ENCODE results near the gene ANKLE2. TPM values are rescaled to one million over a fixed set of nuclear protein-coding genes. Genes with fewer than 3 reads are reported as not detected.

Gene ANKLE2
- total and polyA plus RNA-seq, 2 of the 13 experiments (the other 11 are each of a cell fraction or from before 2014, with no cell fraction given), result 35.3 to 37.1 TPM

DNA sequence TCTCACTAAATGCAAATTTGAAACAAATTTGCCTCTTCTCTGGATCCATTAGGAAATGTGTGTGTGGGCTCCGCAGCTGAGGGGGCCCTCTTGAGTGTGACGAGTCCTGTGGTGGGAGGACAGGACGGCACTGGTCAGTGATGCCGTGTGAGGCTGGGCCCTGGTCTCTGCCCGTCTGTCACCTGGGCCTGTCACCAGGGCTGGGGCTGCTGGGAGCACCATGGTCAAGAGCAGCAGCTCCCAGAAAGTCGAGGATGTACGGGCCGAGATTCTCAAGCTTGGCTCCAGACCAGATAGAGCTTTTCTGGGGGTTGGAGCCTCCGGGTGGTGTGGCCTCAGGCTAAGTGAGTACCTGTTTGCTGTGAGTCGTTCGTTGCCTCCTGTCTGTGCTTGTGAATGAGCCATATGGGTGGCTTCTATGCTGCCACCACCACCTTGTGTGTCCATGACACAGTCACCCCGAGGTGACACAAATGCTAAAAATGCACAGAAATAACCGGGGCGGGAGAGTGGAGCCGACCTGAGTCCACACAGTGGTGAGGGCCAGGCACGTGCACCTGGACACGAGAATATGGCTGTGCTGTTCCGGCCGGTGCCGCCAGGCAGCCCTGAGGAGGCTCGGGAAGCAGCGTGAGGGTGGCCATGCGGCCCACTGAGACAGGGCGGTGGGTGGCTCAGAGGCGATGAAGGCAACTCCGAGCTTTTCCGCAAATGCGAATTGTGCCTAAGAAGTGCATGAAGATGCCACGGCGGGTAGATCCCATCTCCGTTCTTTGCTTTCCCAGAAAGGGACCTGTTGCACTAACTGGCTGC lies 42.3 kb downstream of the ANKLE2 start:
- CTCF ChIA-PET (ENCODE audit: low intra/inter-chr PET ratio, low total read pairs), result no interaction called here
- BruUV-seq (replicated peaks), result no TSS peak

DNA sequence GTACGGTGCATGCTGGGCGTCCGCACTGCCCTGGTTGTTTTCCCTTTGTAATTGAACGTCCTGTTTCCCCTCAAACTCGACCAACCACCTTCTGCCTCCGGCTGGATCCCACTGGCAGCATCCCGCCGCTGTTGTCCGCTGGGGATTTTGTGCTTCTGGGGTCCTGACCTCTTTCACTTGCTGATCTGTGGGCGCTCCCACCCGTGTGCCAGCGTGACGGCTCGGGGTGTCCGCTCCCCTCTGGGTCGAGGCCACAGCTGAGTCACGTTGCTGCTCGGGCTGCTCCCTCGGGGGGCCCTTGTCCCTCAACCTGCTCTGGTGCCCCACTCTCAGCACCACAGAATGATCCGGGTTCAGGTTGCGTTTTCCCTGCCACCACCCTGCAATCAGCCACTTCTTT lies 43.0 kb downstream of the ANKLE2 start:
- H3K9me3 ChIP-seq (ENCODE audit: low read length), result no peaks in the 10 kb centered on the region
- H3K9ac ChIP-seq (ENCODE audit: insufficient read depth, low read depth, low read length), result no peak overlapping the region
- FAIRE-seq (no peak), ATAC-seq (no peak), DNase-seq (ENCODE audit: low spot score) (no peak)
- H3K36me3 ChIP-seq (replicated peaks in 1 of 2; ENCODE audit: control insufficient read depth in 1 of 2, insufficient read depth in 2 of 2, low read length in 2 of 2), result peaks cover 23 to 63% of the 10 kb centered on the region in 2 experiments
- TF ChIP-seq AGO2 (optimal IDR thresholded peaks at IDR 0.05; ENCODE audit: low read depth, low read length) (peak; percentile 52), RXRA (CRISPR knock-in tag; IDR thresholded peaks at IDR 0.05) (no peak), SATB2 (CRISPR knock-in tag; IDR thresholded peaks at IDR 0.05) (no peak), CHD4 (IDR thresholded peaks at IDR 0.05; ENCODE audit: borderline replicate concordance, low read length) (no peak), ZBTB38 (CRISPR knock-in tag; IDR thresholded peaks at IDR 0.05) (no peak)
- TF ChIP-seq, protein P1, sequence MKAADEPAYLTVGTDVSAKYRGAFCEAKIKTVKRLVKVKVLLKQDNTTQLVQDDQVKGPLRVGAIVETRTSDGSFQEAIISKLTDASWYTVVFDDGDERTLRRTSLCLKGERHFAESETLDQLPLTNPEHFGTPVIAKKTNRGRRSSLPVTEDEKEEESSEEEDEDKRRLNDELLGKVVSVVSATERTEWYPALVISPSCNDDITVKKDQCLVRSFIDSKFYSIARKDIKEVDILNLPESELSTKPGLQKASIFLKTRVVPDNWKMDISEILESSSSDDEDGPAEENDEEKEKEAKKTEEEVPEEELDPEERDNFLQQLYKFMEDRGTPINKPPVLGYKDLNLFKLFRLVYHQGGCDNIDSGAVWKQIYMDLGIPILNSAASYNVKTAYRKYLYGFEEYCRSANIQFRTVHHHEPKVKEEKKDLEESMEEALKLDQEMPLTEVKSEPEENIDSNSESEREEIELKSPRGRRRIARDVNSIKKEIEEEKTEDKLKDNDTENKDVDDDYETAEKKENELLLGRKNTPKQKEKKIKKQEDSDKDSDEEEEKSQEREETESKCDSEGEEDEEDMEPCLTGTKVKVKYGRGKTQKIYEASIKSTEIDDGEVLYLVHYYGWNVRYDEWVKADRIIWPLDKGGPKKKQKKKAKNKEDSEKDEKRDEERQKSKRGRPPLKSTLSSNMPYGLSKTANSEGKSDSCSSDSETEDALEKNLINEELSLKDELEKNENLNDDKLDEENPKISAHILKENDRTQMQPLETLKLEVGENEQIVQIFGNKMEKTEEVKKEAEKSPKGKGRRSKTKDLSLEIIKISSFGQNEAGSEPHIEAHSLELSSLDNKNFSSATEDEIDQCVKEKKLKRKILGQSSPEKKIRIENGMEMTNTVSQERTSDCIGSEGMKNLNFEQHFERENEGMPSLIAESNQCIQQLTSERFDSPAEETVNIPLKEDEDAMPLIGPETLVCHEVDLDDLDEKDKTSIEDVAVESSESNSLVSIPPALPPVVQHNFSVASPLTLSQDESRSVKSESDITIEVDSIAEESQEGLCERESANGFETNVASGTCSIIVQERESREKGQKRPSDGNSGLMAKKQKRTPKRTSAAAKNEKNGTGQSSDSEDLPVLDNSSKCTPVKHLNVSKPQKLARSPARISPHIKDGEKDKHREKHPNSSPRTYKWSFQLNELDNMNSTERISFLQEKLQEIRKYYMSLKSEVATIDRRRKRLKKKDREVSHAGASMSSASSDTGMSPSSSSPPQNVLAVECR (CRISPR knock-in tag; IDR thresholded peaks at IDR 0.05; ENCODE audit: borderline replicate concordance), result no peak
- BruUV-seq (replicated peaks), result no TSS peak
- H3K27me3 ChIP-seq (ENCODE audit: control insufficient read depth in 1 of 2, insufficient read depth in 2 of 2, low read length in 2 of 2), result no peaks in the 10 kb centered on the region
- 96% methylated on average over 17 of the region's 21 CpGs for WGBS (ENCODE audit: low lambda C conversion rate)
- H3K4me1 ChIP-seq (ENCODE audit: insufficient read depth, low read length), result no peaks in the 10 kb centered on the region
- ChIA-PET POLR2A (interaction anchor here (0.8 kb wide), 1 partner anchor 9 kb away, joined by 3 read pairs; no protein-coding TSS in a partner anchor), CTCF (ENCODE audit: low intra/inter-chr PET ratio, low total read pairs) (no interaction called here)
- no peak overlapping the region for H2AFZ ChIP-seq (ENCODE audit: low read length)
- H3K27ac ChIP-seq (ENCODE audit: extremely low read length, insufficient read depth, low read length), result no peak overlapping the region
- intact Hi-C loops (cut with micrococcal nuclease; ENCODE audit: unreplicated experiment) (no loop called here), in situ Hi-C loops (cut with HindIII; ENCODE audit: extremely low pct_ligation_motif_present, low pct_unique_long_range_greater_than_20kb) (no loop called here)
- no peaks in the 10 kb centered on the region for H4K20me1 ChIP-seq (ENCODE audit: insufficient read depth, low read length)
- H3K4me3 ChIP-seq (replicated peaks in 1 of 3; ENCODE audit: insufficient read depth in 1 of 3, low read depth in 2 of 3, low read length in 3 of 3), result no peak overlapping the region
- peaks cover 6% of the 10 kb centered on the region for H3K79me2 ChIP-seq (ENCODE audit: insufficient read depth, low read length)
- no peak overlapping the region for H3K4me2 ChIP-seq (ENCODE audit: low read depth, low read length)

More for the DNA sequence above, 42.3 kb downstream of the ANKLE2 start:
- POLR2A ChIA-PET, result no interaction called here
- no peaks in the 10 kb centered on the region for H3K9me3 ChIP-seq (ENCODE audit: low read length)
- no peak overlapping the region for H3K27ac ChIP-seq (ENCODE audit: extremely low read length, insufficient read depth, low read length)
- H3K36me3 ChIP-seq (replicated peaks in 1 of 2; ENCODE audit: control insufficient read depth in 1 of 2, insufficient read depth in 2 of 2, low read length in 2 of 2), result peaks cover 24 to 66% of the 10 kb centered on the region in 2 experiments
- H3K79me2 ChIP-seq (ENCODE audit: insufficient read depth, low read length), result peaks cover 3% of the 10 kb centered on the region
- in situ Hi-C loops (cut with HindIII; ENCODE audit: extremely low pct_ligation_motif_present, low pct_unique_long_range_greater_than_20kb) (no loop called here), intact Hi-C loops (cut with micrococcal nuclease; ENCODE audit: unreplicated experiment) (no loop called here)
- FAIRE-seq, result no peak
- no peaks in the 10 kb centered on the region for H3K27me3 ChIP-seq (ENCODE audit: control insufficient read depth in 1 of 2, insufficient read depth in 2 of 2, low read length in 2 of 2)
- peak in 1 of 2 experiments; percentile 28; a peak in 1 of 4 replicates for TF ChIP-seq POLR2A (IDR thresholded peaks at IDR 0.05; ENCODE audit: insufficient read depth in 1 of 2, low read depth in 2 of 2, low read length in 2 of 2)
- TF ChIP-seq POLR2AphosphoS5 (IDR thresholded peaks at IDR 0.05; ENCODE audit: low read depth, low read length), result 0 out of 2 replicates have a peak, but pooled peaks have one; percentile 24
- TF ChIP-seq AGO2 (optimal IDR thresholded peaks at IDR 0.05; ENCODE audit: low read depth, low read length), result peak; percentile 78
- no peak for TF ChIP-seq ARID2 (CRISPR knock-in tag; IDR thresholded peaks at IDR 0.05; ENCODE audit: borderline replicate concordance)
- peak; percentile 28; the same call in 1 of the 2 replicates for TF ChIP-seq RBFOX2 (IDR thresholded peaks at IDR 0.05; ENCODE audit: low read depth, low read length)
- no peak for DNase-seq (ENCODE audit: low spot score)
- WGBS (ENCODE audit: low lambda C conversion rate), result 94% methylated on average over 26 of the region's 31 CpGs
- no peaks in the 10 kb centered on the region for H3K4me1 ChIP-seq (ENCODE audit: insufficient read depth, low read length)
- ATAC-seq, result peak; percentile 6; the same call in 2 of the 3 replicates
- H3K9ac ChIP-seq (ENCODE audit: insufficient read depth, low read depth, low read length), result no peak overlapping the region
- no peak overlapping the region for H3K4me2 ChIP-seq (ENCODE audit: low read depth, low read length)
- H3K4me3 ChIP-seq (replicated peaks in 1 of 3; ENCODE audit: insufficient read depth in 1 of 3, low read depth in 2 of 3, low read length in 3 of 3), result no peak overlapping the region
- no peak overlapping the region for H2AFZ ChIP-seq (ENCODE audit: low read length)
- no peaks in the 10 kb centered on the region for H4K20me1 ChIP-seq (ENCODE audit: insufficient read depth, low read length)
